Colonic mucosa (tissue), 4 donors: ENCODE results near the gene AFMID. TPM values are rescaled to one million over a fixed set of nuclear protein-coding genes. Genes with fewer than 3 reads are reported as not detected.

ENCODE experiments used
- DNase-seq: peaks from one replicate; pipeline ENCODE4 v3.0.0-alpha.2; 2020
- H3K27ac ChIP-seq: fragments of 200-600 bp; one replicate; pipeline ENCODE4 v1.8.0; 2021
- H3K27me3 ChIP-seq: fragments of 200-600 bp; one replicate; pipeline ENCODE4 v1.8.0; 2021
- H3K36me3 ChIP-seq: fragments of 200-600 bp; one replicate; pipeline ENCODE4 v1.8.0; 2021
- H3K4me1 ChIP-seq: fragments of 200-600 bp; one replicate; pipeline ENCODE4 v1.8.0; 2021; ENCODE audit warnings: mild to moderate bottlenecking
- H3K4me3 ChIP-seq: fragments of 200-600 bp; one replicate; pipeline ENCODE4 v1.8.0; 2021
- H3K9ac ChIP-seq, 2 donors: one replicate each; pipeline ENCODE4 v1.7.0; 2013; ENCODE audit warnings: control low read depth in 2 of 2, low read depth in 2 of 2, low read length in 2 of 2
- H3K9me3 ChIP-seq: fragments of 200-600 bp; one replicate; pipeline ENCODE4 v1.8.0; 2021
- CTCF ChIP-seq: fragments of 200-600 bp; IDR thresholded peaks from one replicate; pipeline ENCODE4 v1.8.0; 2022; ENCODE audit warnings: antibody characterized with exemption, mild to moderate bottlenecking
- intact Hi-C: fragments of 100-400 bp; cut with DNase I; formaldehyde crosslinking; loops from one replicate; pipeline ENCODE4 v1.14.1; 2022
- total RNA-seq, 2 donors: library from RNA; stranded (reverse); fragmentation: NEBNext Ultra II Directional in 1 of 2; extraction: Animal tissue kit (Norgen Biotek cat#: 25700) in 1 of 2; gene quantifications; one replicate each; pipeline ENCODE4 v1.2.1, GENCODE V29; 2021
- donor health status: healthy.
- donor health status: DM: no; HTN: no; CAD: no.
- donor health status: DM: no; HTN: no; CAD: no.

The AFMID gene
- total RNA-seq, 2 donors from 2014 or later, result 30.6 to 33.3 TPM

- Histone ChIP-seq H3K27me3 (no peaks in the 10 kb centered on the region), H3K9me3 (no peaks in the 10 kb centered on the region), H3K4me3 (no peak overlapping the region), H3K4me1 (peaks cover 9% of the 10 kb centered on the region), H3K36me3 (no peaks in the 10 kb centered on the region), H3K27ac (no peak overlapping the region), H3K9ac (no peak overlapping the region)
- intact Hi-C loops, result no loop called here
- no peak for DNase-seq
- TF ChIP-seq CTCF, result no peak
Observed at GRCh38 chr17:78210111-78210510, 22.9 kb downstream of the AFMID start.

- H3K9ac ChIP-seq, result no peak overlapping the region
- no peaks in the 10 kb centered on the region for H3K36me3 ChIP-seq
- no peaks in the 10 kb centered on the region for H3K27me3 ChIP-seq
- no peak overlapping the region for H3K27ac ChIP-seq
- no peaks in the 10 kb centered on the region for H3K9me3 ChIP-seq
- intact Hi-C loops, result no loop called here
- H3K4me3 ChIP-seq, result no peak overlapping the region
- no peak for DNase-seq
- no peak for TF ChIP-seq CTCF
- H3K4me1 ChIP-seq, result peaks cover 10% of the 10 kb centered on the region
Observed at GRCh38 chr17:78211032-78211431, 23.9 kb downstream of the AFMID start.

GRCh38 chr17:78214016-78214705, 27.0 kb downstream of the AFMID start, which contains the start of gene BIRC5:
TSS of gene BIRC5 (plus strand) at chr17:78214253. CDS start at chr17:78214317, 64 bp downstream.
- H3K27ac ChIP-seq, result no peak within 1 kb of the TSS
- H3K9me3 ChIP-seq, result no peaks in the 10 kb centered on the region
- peaks cover 10% of the 10 kb centered on the region for H3K4me1 ChIP-seq

GRCh38 chr17:78214706-78215061, 27.5 kb downstream of the AFMID start:
- no peak for TF ChIP-seq CTCF
- Histone ChIP-seq H3K36me3 (no peaks in the 10 kb centered on the region), H3K4me3 (peak overlapping the region; percentile 69), H3K4me1 (peaks cover 10% of the 10 kb centered on the region), H3K27ac (no peak overlapping the region), H3K9me3 (no peaks in the 10 kb centered on the region), H3K9ac (peak overlapping the region; percentile 14 to 44), H3K27me3 (no peaks in the 10 kb centered on the region)
- intact Hi-C loops, result no loop called here
- DNase-seq, result no peak

More at GRCh38 chr17:78214016-78214705, 27.0 kb downstream of the AFMID start, which contains the start of gene BIRC5:
- Histone ChIP-seq H3K36me3 (no peaks in the 10 kb centered on the region), H3K27me3 (no peaks in the 10 kb centered on the region), H3K4me3 (peak within 1 kb of the TSS; percentile 69), H3K9ac (peak within 1 kb of the TSS; percentile 14 to 44)
- intact Hi-C loops, result no loop called here
- DNase-seq, result peak; percentile 91
- no peak for TF ChIP-seq CTCF

DNA sequence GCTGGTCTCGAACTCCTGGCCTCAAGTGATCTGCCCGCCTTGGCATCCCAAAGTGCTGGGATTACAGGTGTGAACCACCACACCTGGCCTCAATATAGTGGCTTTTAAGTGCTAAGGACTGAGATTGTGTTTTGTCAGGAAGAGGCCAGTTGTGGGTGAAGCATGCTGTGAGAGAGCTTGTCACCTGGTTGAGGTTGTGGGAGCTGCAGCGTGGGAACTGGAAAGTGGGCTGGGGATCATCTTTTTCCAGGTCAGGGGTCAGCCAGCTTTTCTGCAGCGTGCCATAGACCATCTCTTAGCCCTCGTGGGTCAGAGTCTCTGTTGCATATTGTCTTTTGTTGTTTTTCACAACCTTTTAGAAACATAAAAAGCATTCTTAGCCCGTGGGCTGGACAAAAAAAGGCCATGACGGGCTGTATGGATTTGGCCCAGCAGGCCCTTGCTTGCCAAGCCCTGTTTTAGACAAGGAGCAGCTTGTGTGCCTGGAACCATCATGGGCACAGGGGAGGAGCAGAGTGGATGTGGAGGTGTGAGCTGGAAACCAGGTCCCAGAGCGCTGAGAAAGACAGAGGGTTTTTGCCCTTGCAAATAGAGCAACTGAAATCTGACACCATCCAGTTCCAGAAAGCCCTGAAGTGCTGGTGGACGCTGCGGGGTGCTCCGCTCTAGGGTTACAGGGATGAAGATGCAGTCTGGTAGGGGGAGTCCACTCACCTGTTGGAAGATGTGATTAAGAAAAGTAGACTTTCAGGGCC, 32.4 kb downstream of the AFMID start:
- DNase-seq, result no peak
- intact Hi-C loops, result no loop called here
- Histone ChIP-seq H3K4me1 (peaks cover 6% of the 10 kb centered on the region), H3K9me3 (no peaks in the 10 kb centered on the region), H3K27me3 (no peaks in the 10 kb centered on the region), H3K4me3 (no peak overlapping the region), H3K36me3 (no peaks in the 10 kb centered on the region), H3K27ac (no peak overlapping the region), H3K9ac (no peak overlapping the region)
- TF ChIP-seq CTCF, result no peak
